Fibroblast of mammary gland (primary cell): ENCODE results near the gene ECT2.

Experiments
- DNase-seq: peaks from one replicate; pipeline ENCODE4 v3.0.0-alpha.2; 2010; ENCODE audit warnings: low read depth
- H3K4me3 ChIP-seq: 2 replicates; pipeline ENCODE4 v1.5.1; 2011; ENCODE audit warnings: low read depth, mild to moderate bottlenecking, low read length, moderate library complexity; ENCODE audit not compliant: control insufficient read depth
- TF ChIP-seq, protein P1 (sequence below): conservative IDR thresholded peaks from 2 replicates; pipeline ENCODE4 v1.5.1; 2011; ENCODE audit warnings: low read depth, low read length, inconsistent platforms; ENCODE audit not compliant: control insufficient read depth, insufficient read depth

Gene ECT2

DNA sequence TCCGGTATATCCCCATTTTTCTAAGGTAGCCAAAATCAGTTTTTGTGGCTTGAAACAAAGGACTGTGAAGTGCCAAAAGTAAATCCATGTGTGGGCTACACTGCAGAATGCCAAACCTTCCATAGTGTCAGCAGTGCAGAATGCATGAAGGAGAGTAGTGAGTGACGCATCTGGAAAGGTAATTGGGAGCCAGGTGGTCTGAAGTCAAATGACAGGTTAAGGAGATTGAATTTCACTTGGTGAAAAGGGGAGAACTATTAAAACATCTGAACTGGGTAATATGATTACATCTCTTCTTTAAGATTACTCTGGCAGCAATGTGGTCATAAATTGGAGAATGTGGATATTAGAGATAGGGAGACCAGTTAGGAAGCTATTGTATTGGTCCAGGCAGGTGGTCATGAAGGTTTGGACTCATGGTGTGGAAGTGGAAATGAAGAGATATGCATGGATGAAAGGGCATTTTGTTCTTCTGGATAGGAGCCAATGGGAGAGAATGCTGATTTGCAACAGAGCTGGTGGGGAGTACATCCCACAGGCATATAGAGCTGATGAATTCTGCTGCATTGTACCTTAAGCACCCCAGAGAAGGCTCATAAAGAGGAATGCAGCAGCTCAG, 118.2 kb downstream of the ECT2 start:
- DNase-seq: no peak
- no peak overlapping the region for H3K4me3 ChIP-seq
- TF ChIP-seq, protein P1, sequence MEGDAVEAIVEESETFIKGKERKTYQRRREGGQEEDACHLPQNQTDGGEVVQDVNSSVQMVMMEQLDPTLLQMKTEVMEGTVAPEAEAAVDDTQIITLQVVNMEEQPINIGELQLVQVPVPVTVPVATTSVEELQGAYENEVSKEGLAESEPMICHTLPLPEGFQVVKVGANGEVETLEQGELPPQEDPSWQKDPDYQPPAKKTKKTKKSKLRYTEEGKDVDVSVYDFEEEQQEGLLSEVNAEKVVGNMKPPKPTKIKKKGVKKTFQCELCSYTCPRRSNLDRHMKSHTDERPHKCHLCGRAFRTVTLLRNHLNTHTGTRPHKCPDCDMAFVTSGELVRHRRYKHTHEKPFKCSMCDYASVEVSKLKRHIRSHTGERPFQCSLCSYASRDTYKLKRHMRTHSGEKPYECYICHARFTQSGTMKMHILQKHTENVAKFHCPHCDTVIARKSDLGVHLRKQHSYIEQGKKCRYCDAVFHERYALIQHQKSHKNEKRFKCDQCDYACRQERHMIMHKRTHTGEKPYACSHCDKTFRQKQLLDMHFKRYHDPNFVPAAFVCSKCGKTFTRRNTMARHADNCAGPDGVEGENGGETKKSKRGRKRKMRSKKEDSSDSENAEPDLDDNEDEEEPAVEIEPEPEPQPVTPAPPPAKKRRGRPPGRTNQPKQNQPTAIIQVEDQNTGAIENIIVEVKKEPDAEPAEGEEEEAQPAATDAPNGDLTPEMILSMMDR: no peak

DNA sequence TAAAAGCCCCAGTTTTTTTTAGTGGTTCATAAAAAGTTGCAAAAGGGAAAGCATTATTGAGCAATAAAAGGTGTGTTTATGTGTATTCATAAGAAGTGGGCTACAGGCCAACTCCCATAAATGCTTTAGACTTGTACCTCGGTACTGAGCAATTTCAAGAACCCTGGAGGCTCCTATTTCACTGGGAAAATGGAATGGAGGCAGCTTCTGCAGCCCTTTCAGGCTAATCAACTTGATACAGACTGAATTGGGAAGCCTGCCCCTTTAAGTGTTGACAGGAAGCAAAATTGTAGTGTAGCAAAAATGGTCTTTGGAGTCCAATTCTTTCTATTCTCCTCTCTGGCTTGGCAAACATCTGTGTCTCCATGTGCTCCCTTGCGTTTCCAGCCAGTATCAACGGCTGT, 118.8 kb downstream of the ECT2 start:
- H3K4me3 ChIP-seq: no peak overlapping the region
- DNase-seq: peak; percentile 25
- TF ChIP-seq, protein P1: no peak

DNA sequence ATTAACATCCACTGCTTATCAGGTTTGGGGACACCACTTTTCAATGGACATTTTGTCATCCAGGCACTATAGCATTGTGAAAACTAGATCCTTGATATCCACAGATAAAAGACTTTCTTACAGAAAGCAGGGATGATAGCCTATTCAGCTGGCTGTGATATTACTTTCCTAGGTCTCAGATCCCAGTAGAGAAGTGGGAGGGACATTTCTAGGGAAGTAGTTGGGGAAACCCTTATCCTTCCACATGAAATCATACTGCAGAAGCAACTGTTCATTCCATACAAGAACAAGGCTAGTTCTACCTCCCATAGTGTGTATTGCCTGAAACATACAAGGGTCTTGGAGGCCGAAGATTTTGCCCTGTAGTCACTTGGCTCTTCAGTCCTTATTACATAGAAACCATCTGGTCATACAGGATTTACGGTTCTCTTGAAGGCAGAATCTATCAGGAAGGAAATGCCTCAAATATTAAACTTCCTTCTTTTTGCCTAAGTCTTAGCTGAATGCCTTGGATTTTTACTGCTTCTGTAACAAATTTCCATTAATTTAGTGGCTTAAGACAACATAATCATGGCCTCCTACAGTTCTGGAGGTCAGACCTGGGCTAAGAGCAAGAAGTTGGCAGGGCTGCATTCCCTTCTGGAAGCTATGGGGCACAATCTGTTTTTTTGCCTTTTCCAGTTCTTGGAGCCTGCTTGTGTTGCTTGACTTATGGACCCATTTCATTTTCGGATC, 119.4 kb downstream of the ECT2 start:
- no peak overlapping the region for H3K4me3 ChIP-seq
- DNase-seq: no peak
- TF ChIP-seq, protein P1: no peak
